SIG-M5 (cell line): ENCODE data around the gene CRYGN.

Experiments
- DNase-seq: peaks from one replicate; lab custom pipeline; 2025; lab: John Stamatoyannopoulos, UW

Gene CRYGN

GRCh38 chr7:151426441-151426903 is 13.5 kb downstream of the CRYGN start:
- no peak for DNase-seq

GRCh38 chr7:151425670-151426440 is 14.1 kb downstream of the CRYGN start:
- DNase-seq, result no peak

- no peak for DNase-seq
Observed at GRCh38 chr7:151424799-151425198, 15.1 kb downstream of the CRYGN start.

- no peak for DNase-seq
Observed at GRCh38 chr7:151423936-151424335, 16.0 kb downstream of the CRYGN start.

GRCh38 chr7:151423226-151423625 is 16.7 kb downstream of the CRYGN start:
- no peak for DNase-seq

GRCh38 chr7:151422212-151422611 is 17.7 kb downstream of the CRYGN start:
- DNase-seq, result no peak

GRCh38 chr7:151420144-151420543 is 19.8 kb downstream of the CRYGN start:
- DNase-seq, result no peak

GRCh38 chr7:151416941-151417315 is 23.0 kb downstream of the CRYGN start:
- DNase-seq, result no peak

- no peak for DNase-seq
Observed at GRCh38 chr7:151416112-151416940, 23.6 kb downstream of the CRYGN start.

- peak; percentile 73 for DNase-seq
Observed at GRCh38 chr7:151415375-151416105, 24.4 kb downstream of the CRYGN start.

- no peak for DNase-seq
Observed at GRCh38 chr7:151413241-151413640, 26.7 kb downstream of the CRYGN start.

- DNase-seq, result no peak
Observed at GRCh38 chr7:151412318-151412717, 27.6 kb downstream of the CRYGN start.

GRCh38 chr7:151411551-151411950 is 28.4 kb downstream of the CRYGN start:
- DNase-seq, result peak; percentile 60

- no peak for DNase-seq
Observed at GRCh38 chr7:151410405-151411390, 29.2 kb downstream of the CRYGN start.

GRCh38 chr7:151409667-151410404 is 30.1 kb downstream of the CRYGN start, which contains the start of gene WDR86:
Gene WDR86, minus strand, starts transcription at chr7:151410038. Its CDS starts 449 bp downstream, at chr7:151409589.
- no peak for DNase-seq

GRCh38 chr7:151408839-151409666 is 30.9 kb downstream of the CRYGN start:
- DNase-seq, result no peak

GRCh38 chr7:151408498-151408838 is 31.5 kb downstream of the CRYGN start:
- DNase-seq, result no peak

- DNase-seq, result no peak
Observed at GRCh38 chr7:151406886-151407583, 32.9 kb downstream of the CRYGN start.
